Measurements from ENCODE around the gene ZNF518A.
"Not testable (repeated sequence)": the region's sequence is repeated elsewhere in the genome, so short reads cannot be mapped to it uniquely, and the experiment has no call there.

ZNF518A gene

GRCh38 chr10:96138102-96138501, 8.0 kb downstream of the ZNF518A start:
- DNase-seq = no peak

GRCh38 chr10:96152437-96152836, 22.3 kb downstream of the ZNF518A start:
- no peak for DNase-seq

GRCh38 chr10:96153070-96153469, 23.0 kb downstream of the ZNF518A start:
- DNase-seq = no peak

- DNase-seq = no peak
These were observed 35.6 kb downstream of the ZNF518A start for GRCh38 chr10:96165726-96166125.

GRCh38 chr10:96168546-96168945, 38.4 kb downstream of the ZNF518A start:
- DNase-seq = no peak

- DNase-seq = no peak
These were observed 40.1 kb downstream of the ZNF518A start for GRCh38 chr10:96170230-96170629.

GRCh38 chr10:96172666-96173065, 42.6 kb downstream of the ZNF518A start:
- DNase-seq = no peak

GRCh38 chr10:96176985-96177384, 46.9 kb downstream of the ZNF518A start:
- no peak for DNase-seq

- no peak for DNase-seq
These were observed 58.3 kb downstream of the ZNF518A start for GRCh38 chr10:96188421-96188820.

- no peak for DNase-seq
These were observed 58.8 kb downstream of the ZNF518A start for GRCh38 chr10:96188916-96189315.

GRCh38 chr10:96189505-96189904, 59.4 kb downstream of the ZNF518A start:
- not testable (repeated sequence) for DNase-seq

- no peak for DNase-seq
These were observed 71.4 kb downstream of the ZNF518A start for GRCh38 chr10:96201525-96201924.

GRCh38 chr10:96205580-96205979, 75.5 kb downstream of the ZNF518A start:
- DNase-seq = no peak

GRCh38 chr10:96208271-96208670, 78.2 kb downstream of the ZNF518A start:
- DNase-seq = no peak

- no peak for DNase-seq
These were observed 78.8 kb downstream of the ZNF518A start for GRCh38 chr10:96208946-96209345.

- DNase-seq = no peak
These were observed 81.7 kb downstream of the ZNF518A start for GRCh38 chr10:96211764-96212163.

- no peak for DNase-seq
These were observed 82.8 kb downstream of the ZNF518A start for GRCh38 chr10:96212911-96213310.

Data from CD4-positive, alpha-beta T cell treated with Interleukin-12 subunit alpha and Interleukin-12 subunit beta, for 1 hour (primary cell).